Loucy (cell line): Measurements from ENCODE around the gene TUBA1B.

ENCODE experiments used
- H2AFZ ChIP-seq: fragments of 200-600 bp; sonication (generic); 2 replicates; pipeline ENCODE4 v1.6.0; 2016; ENCODE audit warnings: antibody characterized with exemption, mild to moderate bottlenecking, low read length, moderate library complexity
- H3F3A ChIP-seq: fragments of 200-600 bp; 2 replicates; pipeline ENCODE4 v1.6.0; 2016; ENCODE audit warnings: antibody characterized with exemption, low read depth, mild to moderate bottlenecking
- H3K27me3 ChIP-seq: fragments of 200-600 bp; sonication (generic); 2 replicates; pipeline ENCODE4 v1.6.1; 2014; ENCODE audit warnings: low read length, mild to moderate bottlenecking; ENCODE audit not compliant: insufficient read depth, poor library complexity, severe bottlenecking
- H3K36me3 ChIP-seq: fragments of 200-600 bp; sonication (generic); 2 replicates; pipeline ENCODE4 v1.6.1; 2016; ENCODE audit warnings: low read length; ENCODE audit not compliant: insufficient read depth
- H3K4me1 ChIP-seq: fragments of 200-600 bp; sonication (generic); 2 replicates; pipeline ENCODE4 v1.5.1; 2014; ENCODE audit warnings: low read length, mild to moderate bottlenecking; ENCODE audit not compliant: insufficient read depth, poor library complexity, severe bottlenecking
- H3K4me2 ChIP-seq: fragments of 200-600 bp; sonication (generic); 2 replicates; pipeline ENCODE4 v1.6.0; 2014; ENCODE audit warnings: antibody characterized with exemption, low read length, low read depth, mild to moderate bottlenecking; ENCODE audit not compliant: poor library complexity, severe bottlenecking
- H3K4me3 ChIP-seq: fragments of 200-600 bp; sonication (generic); 2 replicates; pipeline ENCODE4 v1.5.1; 2014; ENCODE audit warnings: low read length, mild to moderate bottlenecking, mixed read lengths; ENCODE audit not compliant: poor library complexity, severe bottlenecking
- H3K79me2 ChIP-seq: fragments of 200-600 bp; sonication (generic); 2 replicates; pipeline ENCODE4 v1.6.1; 2014; ENCODE audit warnings: low read length; ENCODE audit not compliant: insufficient read depth
- H3K9ac ChIP-seq: fragments of 200-600 bp; sonication (generic); 2 replicates; pipeline ENCODE4 v1.6.0; 2014; ENCODE audit warnings: mild to moderate bottlenecking, low read depth, low read length, moderate library complexity; ENCODE audit not compliant: poor library complexity, severe bottlenecking
- H3K9me2 ChIP-seq: fragments of 200-600 bp; sonication (generic); replicated peaks from 2 replicates; pipeline ENCODE4 v1.6.1; 2016; ENCODE audit warnings: low read depth, low read length, mixed read lengths
- H3K9me3 ChIP-seq: fragments of 200-600 bp; sonication (generic); 2 replicates; pipeline ENCODE4 v1.6.1; 2014; ENCODE audit warnings: mild to moderate bottlenecking, antibody characterized with exemption, low read length, low read depth; ENCODE audit not compliant: insufficient read depth
- H4K20me1 ChIP-seq: fragments of 200-600 bp; sonication (generic); 2 replicates; pipeline ENCODE4 v1.6.0; 2014; ENCODE audit warnings: antibody characterized with exemption, low read length, mild to moderate bottlenecking; ENCODE audit not compliant: insufficient read depth, poor library complexity, severe bottlenecking
- CTCF ChIP-seq: fragments of 200-600 bp; sonication (generic); conservative IDR thresholded peaks from 2 replicates; pipeline ENCODE4 v1.5.1; 2014; ENCODE audit warnings: mild to moderate bottlenecking, antibody characterized with exemption, low read length
- EZH2phosphoT487 ChIP-seq: fragments of 200-600 bp; IDR thresholded peaks from 2 replicates; pipeline ENCODE4 v1.6.1; 2018; ENCODE audit warnings: antibody characterized with exemption, mild to moderate bottlenecking, moderate library complexity, borderline replicate concordance

The TUBA1B gene

GRCh38 chr12:49098703-49099102 lies 32.5 kb downstream of the TUBA1B start:
- Histone ChIP-seq H3K4me2 (no peak overlapping the region), H3K9me3 (no peaks in the 10 kb centered on the region), H3K79me2 (no peaks in the 10 kb centered on the region), H3K9me2 (no peaks in the 10 kb centered on the region), H3K27me3 (no peaks in the 10 kb centered on the region), H3K9ac (no peak overlapping the region), H2AFZ (no peak overlapping the region), H4K20me1 (no peaks in the 10 kb centered on the region), H3K4me3 (no peak overlapping the region), H3K4me1 (no peaks in the 10 kb centered on the region), H3K36me3 (peaks cover 43% of the 10 kb centered on the region; the same call in 1 of the 2 replicates), H3F3A (no peaks in the 10 kb centered on the region)
- TF ChIP-seq EZH2phosphoT487 (no peak), CTCF (no peak)

- TF ChIP-seq CTCF (peak; percentile 91), EZH2phosphoT487 (no peak)
- Histone ChIP-seq H3K4me3 (no peak overlapping the region), H3K79me2 (no peaks in the 10 kb centered on the region), H3K9ac (no peak overlapping the region), H3K4me2 (no peak overlapping the region), H3K27me3 (no peaks in the 10 kb centered on the region), H3K36me3 (peaks cover 40% of the 10 kb centered on the region; the same call in 1 of the 2 replicates), H3K9me2 (no peaks in the 10 kb centered on the region), H3F3A (no peaks in the 10 kb centered on the region), H2AFZ (no peak overlapping the region), H4K20me1 (no peaks in the 10 kb centered on the region), H3K4me1 (no peaks in the 10 kb centered on the region), H3K9me3 (no peaks in the 10 kb centered on the region)
These were observed 33.2 kb downstream of the TUBA1B start for GRCh38 chr12:49098035-49098451.

GRCh38 chr12:49097381-49097780 lies 33.8 kb downstream of the TUBA1B start:
- Histone ChIP-seq H3K4me3 (no peak overlapping the region), H3K9me3 (no peaks in the 10 kb centered on the region), H3F3A (no peaks in the 10 kb centered on the region), H3K36me3 (peaks cover 34% of the 10 kb centered on the region; the same call in 1 of the 2 replicates), H3K9ac (no peak overlapping the region), H3K9me2 (no peaks in the 10 kb centered on the region), H2AFZ (no peak overlapping the region), H4K20me1 (no peaks in the 10 kb centered on the region), H3K79me2 (no peaks in the 10 kb centered on the region), H3K4me1 (no peaks in the 10 kb centered on the region), H3K4me2 (no peak overlapping the region), H3K27me3 (no peaks in the 10 kb centered on the region)
- no peak for TF ChIP-seq CTCF
- no peak for TF ChIP-seq EZH2phosphoT487
